SH-SY5Y (cell line): Measurements from ENCODE around the gene DUSP5.

ENCODE experiments used
- GATA2 ChIP-seq: IDR thresholded peaks from 2 replicates; pipeline ENCODE4 v1.6.1; 2011; ENCODE audit warnings: mild to moderate bottlenecking, low read depth, low read length
- GATA3 ChIP-seq: IDR thresholded peaks from 2 replicates; pipeline ENCODE4 v1.6.1; 2011; ENCODE audit warnings: low read depth, mild to moderate bottlenecking, low read length, moderate library complexity

GRCh38 chr10:110534571-110534970 lies 36.9 kb downstream of the DUSP5 start:
- TF ChIP-seq GATA2 (no peak), GATA3 (no peak)
